Transverse colon (tissue), 4 donors: ENCODE data around the gene PLXNC1.

Source experiments
- EP300 ChIP-seq: sonication (generic); formaldehyde crosslinking; IDR thresholded peaks from one replicate; pipeline ENCODE4 v1.6.1; 2017; ENCODE audit warnings: antibody characterized with exemption, low read depth
- POLR2A ChIP-seq: fragments of 450-650 bp; IDR thresholded peaks from one replicate; pipeline ENCODE4 v1.6.1; 2016; ENCODE audit warnings: antibody characterized with exemption, mild to moderate bottlenecking, moderate library complexity
- POLR2AphosphoS5 ChIP-seq, 3 donors: sonication (generic); formaldehyde crosslinking; IDR thresholded peaks; one replicate each; pipeline ENCODE4 v1.6.1; 2016; ENCODE audit warnings: antibody characterized with exemption in 3 of 3
- TF ChIP-seq, protein P1 (sequence below), 5 experiments: fragments of 200-600 bp in 3 of 5; fragments of 450-650 bp in 2 of 5; sonication (generic) in 3 of 5; IDR thresholded peaks; 1 replicate in 2 of 5; 2 replicates in 3 of 5; pipeline ENCODE4 v1.5.1; 2016 to 2017; ENCODE audit warnings: antibody characterized with exemption in 5 of 5, inconsistent platforms in 3 of 5, mild to moderate bottlenecking in 2 of 5, moderate library complexity in 1 of 5

- TF ChIP-seq EP300: no peak
- TF ChIP-seq POLR2AphosphoS5 (IDR thresholded peaks at IDR 0.05): no peak
- TF ChIP-seq, protein P1, sequence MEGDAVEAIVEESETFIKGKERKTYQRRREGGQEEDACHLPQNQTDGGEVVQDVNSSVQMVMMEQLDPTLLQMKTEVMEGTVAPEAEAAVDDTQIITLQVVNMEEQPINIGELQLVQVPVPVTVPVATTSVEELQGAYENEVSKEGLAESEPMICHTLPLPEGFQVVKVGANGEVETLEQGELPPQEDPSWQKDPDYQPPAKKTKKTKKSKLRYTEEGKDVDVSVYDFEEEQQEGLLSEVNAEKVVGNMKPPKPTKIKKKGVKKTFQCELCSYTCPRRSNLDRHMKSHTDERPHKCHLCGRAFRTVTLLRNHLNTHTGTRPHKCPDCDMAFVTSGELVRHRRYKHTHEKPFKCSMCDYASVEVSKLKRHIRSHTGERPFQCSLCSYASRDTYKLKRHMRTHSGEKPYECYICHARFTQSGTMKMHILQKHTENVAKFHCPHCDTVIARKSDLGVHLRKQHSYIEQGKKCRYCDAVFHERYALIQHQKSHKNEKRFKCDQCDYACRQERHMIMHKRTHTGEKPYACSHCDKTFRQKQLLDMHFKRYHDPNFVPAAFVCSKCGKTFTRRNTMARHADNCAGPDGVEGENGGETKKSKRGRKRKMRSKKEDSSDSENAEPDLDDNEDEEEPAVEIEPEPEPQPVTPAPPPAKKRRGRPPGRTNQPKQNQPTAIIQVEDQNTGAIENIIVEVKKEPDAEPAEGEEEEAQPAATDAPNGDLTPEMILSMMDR (IDR thresholded peaks at IDR 0.05): no peak
- TF ChIP-seq POLR2A: no peak
These were observed 15.5 kb downstream of the PLXNC1 start for GRCh38 chr12:94163850-94164249.
